DOHH2 (cell line): ENCODE measurements around the gene ATP8B1.

ENCODE experiments used
- CTCF ChIP-seq: fragments of 200-600 bp; sonication (generic); IDR thresholded peaks from one replicate; pipeline ENCODE4 v1.5.1; 2014; ENCODE audit warnings: antibody characterized with exemption, mild to moderate bottlenecking, low read depth, low read length; ENCODE audit not compliant: poor library complexity, severe bottlenecking
- EZH2phosphoT487 ChIP-seq: fragments of 200-600 bp; sonication (generic); IDR thresholded peaks from 2 replicates; pipeline ENCODE4 v1.6.1; 2017; ENCODE audit warnings: borderline replicate concordance, mild to moderate bottlenecking, antibody characterized with exemption, low read length, moderate library complexity, mixed read lengths

GRCh38 chr18:57603871-57604270 is 199.2 kb downstream of the ATP8B1 start:
- TF ChIP-seq CTCF: no peak
- no peak for TF ChIP-seq EZH2phosphoT487
